Liver (tissue), 9 donors: ENCODE results near the gene SFTA2. TPM values are rescaled to one million over a fixed set of nuclear protein-coding genes. Genes with fewer than 3 reads are reported as not detected.

ENCODE experiments used
- DNase-seq: peaks from one replicate; pipeline ENCODE4 v3.0.0-alpha.2; 2017; ENCODE audit warnings: low spot score
- H3K27ac ChIP-seq, 2 donors: one replicate each; pipeline ENCODE4 v1.7.0; 2013; ENCODE audit warnings: inconsistent platforms in 2 of 2, low read length in 2 of 2, control low read depth in 1 of 2, low read depth in 1 of 2, mild to moderate bottlenecking in 1 of 2
- H3K27me3 ChIP-seq, 4 donors: one replicate each; pipeline versions ENCODE4 v1.6.1 to v1.7.0; 2013; ENCODE audit warnings: low read length in 3 of 4, inconsistent platforms in 1 of 4, mild to moderate bottlenecking in 1 of 4, moderate library complexity in 1 of 4; ENCODE audit not compliant: control insufficient read depth in 4 of 4, insufficient read depth in 4 of 4
- H3K36me3 ChIP-seq, 4 donors: one replicate each; pipeline versions ENCODE4 v1.6.1 to v1.7.0; 2013; ENCODE audit warnings: low read length in 3 of 4, mild to moderate bottlenecking in 3 of 4, low read depth in 1 of 4, moderate library complexity in 1 of 4; ENCODE audit not compliant: control insufficient read depth in 4 of 4, insufficient read depth in 3 of 4
- H3K4me1 ChIP-seq, 4 donors: one replicate each; pipeline versions ENCODE4 v1.6.1 to v1.7.0; 2013; ENCODE audit warnings: low read length in 3 of 4, mild to moderate bottlenecking in 3 of 4, moderate library complexity in 1 of 4; ENCODE audit not compliant: control insufficient read depth in 4 of 4, insufficient read depth in 4 of 4
- H3K4me3 ChIP-seq, 3 donors: one replicate each; pipeline versions ENCODE4 v1.6.1 to v1.7.0; 2013; ENCODE audit warnings: low read length in 3 of 3, control low read depth in 1 of 3, low read depth in 1 of 3, mild to moderate bottlenecking in 1 of 3
- H3K9ac ChIP-seq, 2 donors: one replicate each; pipeline ENCODE4 v1.7.0; 2013; ENCODE audit warnings: low read length in 2 of 2, mild to moderate bottlenecking in 2 of 2, moderate library complexity in 2 of 2, control low read depth in 1 of 2, low read depth in 1 of 2
- H3K9me3 ChIP-seq, 4 donors: one replicate each; pipeline versions ENCODE4 v1.6.1 to v1.7.0; 2013; ENCODE audit warnings: low read length in 3 of 4; ENCODE audit not compliant: control insufficient read depth in 4 of 4
- CTCF ChIP-seq: fragments of 150-350 bp; IDR thresholded peaks from 2 replicates; pipeline ENCODE4 v1.5.1; 2017; ENCODE audit warnings: improper control_type of control experiment, low read depth, low read length; ENCODE audit not compliant: missing input control
- EGR1 ChIP-seq, 2 donors: IDR thresholded peaks; 2 replicates each; pipeline ENCODE4 v1.6.1; 2016 to 2018; ENCODE audit warnings: antibody characterized with exemption in 2 of 2, low read depth in 2 of 2
- FOXA1 ChIP-seq: IDR thresholded peaks from 2 replicates; pipeline ENCODE4 v1.6.1; 2016; ENCODE audit warnings: antibody characterized with exemption
- FOXA2 ChIP-seq: IDR thresholded peaks from 2 replicates; pipeline ENCODE4 v1.6.1; 2016; ENCODE audit warnings: antibody characterized with exemption
- GABPA ChIP-seq, 2 donors: IDR thresholded peaks in 1 of 2; conservative IDR thresholded peaks in 1 of 2; 2 replicates each; pipeline ENCODE4 v1.6.1; 2016; ENCODE audit warnings: antibody characterized with exemption in 2 of 2, mild to moderate bottlenecking in 1 of 2, moderate library complexity in 1 of 2
- HNF4A ChIP-seq, 2 donors: conservative IDR thresholded peaks; 2 replicates each; pipeline ENCODE4 v1.6.1; 2016; ENCODE audit warnings: antibody characterized with exemption in 2 of 2, mild to moderate bottlenecking in 2 of 2
- HNF4G ChIP-seq: IDR thresholded peaks from 2 replicates; pipeline ENCODE4 v1.6.1; 2016; ENCODE audit warnings: antibody characterized with exemption
- JUND ChIP-seq, 2 donors: IDR thresholded peaks; 2 replicates each; pipeline ENCODE4 v1.6.1; 2016; ENCODE audit warnings: antibody characterized with exemption in 2 of 2
- NR2F2 ChIP-seq: IDR thresholded peaks from 2 replicates; pipeline ENCODE4 v1.6.1; 2016; ENCODE audit warnings: antibody characterized with exemption
- REST ChIP-seq: IDR thresholded peaks from 2 replicates; pipeline ENCODE4 v1.6.1; 2016; ENCODE audit warnings: antibody characterized with exemption, mild to moderate bottlenecking
- RXRA ChIP-seq, 2 donors: IDR thresholded peaks; 2 replicates each; pipeline ENCODE4 v1.6.1; 2017 to 2018; ENCODE audit warnings: antibody characterized with exemption in 2 of 2, mild to moderate bottlenecking in 1 of 2
- SP1 ChIP-seq: IDR thresholded peaks from 2 replicates; pipeline ENCODE4 v1.6.1; 2018; ENCODE audit warnings: antibody characterized with exemption, mild to moderate bottlenecking
- TAF1 ChIP-seq: conservative IDR thresholded peaks from 2 replicates; pipeline ENCODE4 v1.6.1; 2016; ENCODE audit warnings: antibody characterized with exemption, mild to moderate bottlenecking
- YY1 ChIP-seq: IDR thresholded peaks from 2 replicates; pipeline ENCODE4 v1.6.1; 2016; ENCODE audit warnings: antibody characterized with exemption, mild to moderate bottlenecking
- ZBTB33 ChIP-seq: IDR thresholded peaks from 2 replicates; pipeline ENCODE4 v1.6.1; 2016; ENCODE audit warnings: antibody characterized with exemption
- WGBS: extraction: QIAGEN DNeasy Blood & Tissue Kit; methylation state at CpG from one replicate; pipeline ENCODE4 v1.1.7; 2013; 5-methylcytosine and 5-hydroxymethylcytosine counted together
- polyA plus RNA-seq, 2 donors: library from polyadenylated mRNA; stranded (reverse) in 1 of 2; unstranded in 1 of 2; fragments of 200-250 nt in 1 of 2; fragments of >200 nt in 1 of 2; fragmentation: Nextera tagmentation in 1 of 2; extraction: Ambion mirVana in 1 of 2; gene quantifications; one replicate each; pipeline versions ENCODE4 v1.2.1 to v1.2.3, GENCODE V29; 2013 to 2015
- total RNA-seq, 2 donors: library from RNA; depleted of rRNA; stranded (reverse); fragments of >200 nt; gene quantifications; one replicate each; pipeline ENCODE4 v1.2.3, GENCODE V29; 2014
- TF ChIP-seq, protein P1 (sequence below): IDR thresholded peaks from 2 replicates; pipeline ENCODE4 v1.6.1; 2016; ENCODE audit warnings: antibody characterized with exemption
- donor health status: healthy.
- donor health status: healthy.
- donor health status: healthy.
- donor health status: healthy.
- donor health status: healthy.

The SFTA2 gene
- total and polyA plus RNA-seq, 4 donors = 0.60 TPM; not detected in 3

DNA sequence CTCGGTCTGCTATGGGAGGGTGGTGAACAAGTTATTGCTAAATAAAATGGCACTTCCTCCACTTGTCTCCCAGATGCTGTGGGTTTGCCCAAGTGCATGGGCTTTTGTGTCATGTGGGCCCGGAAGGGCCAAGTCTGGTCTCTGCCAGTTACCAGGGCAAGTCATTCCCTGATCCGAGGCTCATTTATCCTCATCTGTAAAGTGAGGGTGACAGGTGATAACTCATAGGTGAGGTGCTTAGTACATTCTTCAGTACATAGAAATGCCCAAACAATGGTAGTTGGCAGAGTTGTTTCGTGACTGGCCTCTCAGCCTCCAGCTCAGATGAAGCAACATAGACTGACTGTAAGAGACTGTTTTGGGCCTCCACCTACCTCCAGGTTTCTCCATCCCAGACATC, 6.8 kb upstream of the SFTA2 start:
- no peak for DNase-seq
- WGBS = 76% methylated on average over 4 of the region's 4 CpGs

GRCh38 chr6:30937265-30937664, 5.3 kb upstream of the SFTA2 start:
- TF ChIP-seq GABPA (IDR thresholded peaks at IDR 0.05 in 1 of 2, conservative IDR thresholded peaks at IDR 0.05 in 1 of 2) (no peak), FOXA2 (no peak), RXRA (IDR thresholded peaks at IDR 0.05) (no peak), REST (no peak), FOXA1 (no peak), HNF4G (no peak), NR2F2 (no peak), JUND (IDR thresholded peaks at IDR 0.05) (no peak), HNF4A (conservative IDR thresholded peaks at IDR 0.05) (no peak)
- TF ChIP-seq, protein P1, sequence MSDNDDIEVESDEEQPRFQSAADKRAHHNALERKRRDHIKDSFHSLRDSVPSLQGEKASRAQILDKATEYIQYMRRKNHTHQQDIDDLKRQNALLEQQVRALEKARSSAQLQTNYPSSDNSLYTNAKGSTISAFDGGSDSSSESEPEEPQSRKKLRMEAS = no peak
- H3K4me1 ChIP-seq = no peaks in the 10 kb centered on the region
- H3K27ac ChIP-seq = no peak overlapping the region
- no peak overlapping the region for H3K4me3 ChIP-seq
- no peak overlapping the region for H3K9ac ChIP-seq
- 80% methylated on average over 6 of the region's 6 CpGs for WGBS
- DNase-seq = no peak
- H3K9me3 ChIP-seq = no peaks in the 10 kb centered on the region
- no peaks in the 10 kb centered on the region for H3K36me3 ChIP-seq
- peaks cover 0 to 5% (median 2%) of the 10 kb centered on the region in 4 donors for H3K27me3 ChIP-seq

More for the DNA sequence above, 6.8 kb upstream of the SFTA2 start:
- no peak overlapping the region for H3K4me3 ChIP-seq
- H3K9me3 ChIP-seq = no peaks in the 10 kb centered on the region
- H3K4me1 ChIP-seq = no peaks in the 10 kb centered on the region
- TF ChIP-seq TAF1 (no peak), NR2F2 (no peak), FOXA1 (no peak), RXRA (IDR thresholded peaks at IDR 0.05) (no peak), ZBTB33 (no peak), EGR1 (IDR thresholded peaks at IDR 0.05; ENCODE audit: low read depth in 2 of 2) (no peak), HNF4G (no peak), JUND (IDR thresholded peaks at IDR 0.05) (no peak), SP1 (no peak), CTCF (no peak), YY1 (no peak)
- peaks cover 0 to 5% (median 2%) of the 10 kb centered on the region in 4 donors for H3K27me3 ChIP-seq
- no peaks in the 10 kb centered on the region for H3K36me3 ChIP-seq
- no peak overlapping the region for H3K27ac ChIP-seq
- no peak overlapping the region for H3K9ac ChIP-seq
